Activated CD4-positive, alpha-beta memory T cell treated with anti-CD3 and anti-CD28 coated beads for 36 hours (primary cell): ENCODE measurements around the gene ABHD16B. TPM values are rescaled to one million over a fixed set of nuclear protein-coding genes. Genes with fewer than 3 reads are reported as not detected.
"Not testable (repeated sequence)": the region's sequence is repeated elsewhere in the genome, so short reads cannot be mapped to it uniquely, and the experiment has no call there.

Experiments used
- CTCF ChIA-PET: fragments of 350-600 bp; sonication (Branson Sonifier 250); formaldehyde crosslinking; loops from one replicate; lab custom pipeline; 2021; ENCODE audit warnings: antibody characterized with exemption, inconsistent platforms; lab: Charles Lee
- POLR2A ChIA-PET: fragments of 350-600 bp; sonication (Branson Sonifier 250); formaldehyde crosslinking; loops from one replicate; lab custom pipeline; 2021; ENCODE audit warnings: antibody characterized with exemption; lab: Charles Lee
- DNase-seq: peaks from one replicate; pipeline ENCODE4 v3.0.0-alpha.2; 2020
- H3K27ac Mint-ChIP-seq: one replicate; pipeline ENCODE4 v1.8.0; 2021; ENCODE audit warnings: mixed read lengths
- H3K27me3 Mint-ChIP-seq: one replicate; pipeline ENCODE4 v1.8.0; 2021; ENCODE audit warnings: mixed read lengths
- H3K36me3 Mint-ChIP-seq: one replicate; pipeline ENCODE4 v1.8.0; 2021; ENCODE audit warnings: mixed read lengths
- H3K4me1 Mint-ChIP-seq: one replicate; pipeline ENCODE4 v1.8.0; 2021; ENCODE audit warnings: low read depth, mixed read lengths
- H3K4me3 Mint-ChIP-seq: one replicate; pipeline ENCODE4 v1.8.0; 2021; ENCODE audit warnings: mild to moderate bottlenecking, mixed read lengths
- H3K9me3 Mint-ChIP-seq: one replicate; pipeline ENCODE4 v1.8.0; 2021; ENCODE audit warnings: mixed read lengths
- intact Hi-C: fragments of 100-400 bp; cut with micrococcal nuclease; formaldehyde crosslinking; loops from one replicate; pipeline ENCODE4 v1.15.1; 2023
- total RNA-seq, 2 experiments: library from RNA; stranded (reverse); gene quantifications; one replicate each; pipeline ENCODE4 v1.2.3, GENCODE V29; 2021

The ABHD16B gene
- total RNA-seq, 2 experiments from 2014 or later: not detected

DNA sequence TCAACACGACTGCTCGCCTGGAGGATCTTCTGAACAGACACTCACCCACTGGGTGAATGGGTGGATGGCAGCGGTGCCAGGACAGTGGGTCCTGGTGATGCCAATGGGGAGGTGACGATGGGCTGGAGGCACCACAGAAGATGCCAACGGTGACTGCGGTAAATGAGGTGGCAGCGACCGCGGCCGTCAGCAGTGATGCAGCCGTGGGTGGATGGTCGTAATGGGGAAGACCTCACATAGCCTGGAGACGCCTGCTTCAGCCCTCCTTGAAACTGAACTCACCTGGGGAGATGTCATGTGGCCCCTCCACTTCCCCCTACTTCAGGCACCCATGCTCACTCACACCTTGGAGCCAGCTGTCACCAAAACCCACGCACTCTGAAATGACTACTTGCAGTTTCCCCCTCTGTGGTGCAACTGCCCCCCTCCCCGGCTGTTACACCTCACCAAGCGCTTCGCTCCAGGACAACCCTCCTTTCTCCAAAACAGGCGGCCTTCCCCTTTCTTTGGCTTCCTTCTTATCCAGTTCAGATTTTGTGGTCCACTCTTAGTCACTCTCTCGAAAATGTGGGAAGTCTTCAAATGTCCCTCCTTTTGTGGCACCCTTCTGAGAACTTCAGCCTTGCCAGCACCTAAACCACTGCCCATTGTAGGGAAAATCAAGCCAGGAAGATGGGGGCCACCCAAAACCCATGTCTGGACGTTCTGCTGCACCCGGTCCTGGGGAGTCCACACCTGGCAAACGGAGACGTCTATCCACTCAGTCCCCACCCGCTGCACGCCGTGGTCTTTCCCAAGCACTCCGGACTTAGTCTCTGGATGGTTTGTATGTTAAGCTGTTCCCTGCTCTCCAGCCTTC is 10.4 kb upstream of the ABHD16B start:
- intact Hi-C loops: loop anchor here (2.0 kb wide), 1 partner anchor 14 kb away; the partner anchor contains the start of gene TPD52L2
- H3K27ac Mint-ChIP-seq: no peak overlapping the region
- peaks cover 28% of the 10 kb centered on the region for H3K27me3 Mint-ChIP-seq
- no peaks in the 10 kb centered on the region for H3K9me3 Mint-ChIP-seq
- POLR2A ChIA-PET: interaction anchor here (0.7 kb wide), 1 partner anchor 14 kb away, joined by 3 read pairs; the partner anchor contains the start of gene TPD52L2
- no peak overlapping the region for H3K4me3 Mint-ChIP-seq
- CTCF ChIA-PET: interaction anchor here (0.6 to 2.0 kb wide), 3 partner anchors 14 to 65 kb away, joined by 3 to 6 read pairs (median 5); partner anchors contain the start of gene TPD52L2
- H3K4me1 Mint-ChIP-seq: peaks cover 16% of the 10 kb centered on the region
- H3K36me3 Mint-ChIP-seq: no peaks in the 10 kb centered on the region
- DNase-seq: peak; percentile 86

DNA sequence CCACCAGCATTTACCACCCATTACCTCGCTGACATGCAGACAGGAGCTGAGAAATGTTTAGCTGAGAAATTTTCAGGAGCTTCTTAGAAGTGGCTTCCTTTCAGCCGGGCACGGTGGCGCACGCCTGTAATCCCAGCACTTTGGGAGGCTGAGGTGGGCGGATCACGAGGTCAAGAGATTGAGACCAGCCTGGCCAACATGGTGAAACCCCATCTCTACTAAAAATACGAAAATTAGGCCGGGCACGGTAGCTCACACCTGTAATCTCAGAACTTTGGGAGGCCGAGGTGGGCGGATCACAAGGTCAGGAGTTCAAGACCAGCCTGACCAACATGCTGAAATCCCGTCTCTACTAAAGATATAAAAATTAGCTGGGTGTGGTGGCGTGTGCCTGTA is 9.8 kb upstream of the ABHD16B start:
- not testable (repeated sequence) for H3K36me3 Mint-ChIP-seq, DNase-seq, H3K27ac Mint-ChIP-seq, H3K9me3 Mint-ChIP-seq, H3K4me3 Mint-ChIP-seq
- CTCF ChIA-PET: interaction anchor here (1.0 to 2.0 kb wide), 2 partner anchors 13 to 65 kb away, joined by 3 to 6 read pairs; partner anchors contain the start of gene TPD52L2
- Mint-ChIP-seq H3K27me3 (peaks cover 26% of the 10 kb centered on the region), H3K4me1 (peaks cover 14% of the 10 kb centered on the region)
- POLR2A ChIA-PET: interaction anchor here (0.7 kb wide), 1 partner anchor 14 kb away, joined by 3 read pairs; the partner anchor contains the start of gene TPD52L2
- intact Hi-C loops: loop anchor here (2.0 kb wide), 1 partner anchor 13 kb away; the partner anchor contains the start of gene TPD52L2

DNA sequence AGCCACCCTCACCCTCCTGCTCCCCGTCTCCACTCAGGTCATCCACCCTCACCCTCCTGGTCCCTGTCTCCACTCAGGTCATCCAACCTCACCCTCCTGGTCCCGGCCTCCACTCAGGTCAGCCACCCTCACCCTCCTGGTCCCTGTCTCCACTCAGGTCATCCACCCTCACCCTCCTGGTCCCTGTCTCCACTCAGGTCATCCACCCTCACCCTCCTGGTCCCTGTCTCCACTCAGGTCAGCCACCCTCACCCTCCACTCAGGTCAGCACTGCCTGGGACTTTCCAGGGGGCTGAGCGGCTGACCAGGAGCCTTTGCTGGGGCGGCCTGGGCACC is 7.6 kb upstream of the ABHD16B start:
- POLR2A ChIA-PET, intact Hi-C loops, H3K36me3 Mint-ChIP-seq, H3K9me3 Mint-ChIP-seq, H3K4me3 Mint-ChIP-seq, DNase-seq, H3K27ac Mint-ChIP-seq: not testable (repeated sequence)
- peaks cover 23% of the 10 kb centered on the region for H3K27me3 Mint-ChIP-seq
- peaks cover 30% of the 10 kb centered on the region for H3K4me1 Mint-ChIP-seq
- CTCF ChIA-PET: interaction anchor here (1.4 kb wide), 1 partner anchor 12 kb away, joined by 3 read pairs; the partner anchor contains the start of gene TPD52L2

DNA sequence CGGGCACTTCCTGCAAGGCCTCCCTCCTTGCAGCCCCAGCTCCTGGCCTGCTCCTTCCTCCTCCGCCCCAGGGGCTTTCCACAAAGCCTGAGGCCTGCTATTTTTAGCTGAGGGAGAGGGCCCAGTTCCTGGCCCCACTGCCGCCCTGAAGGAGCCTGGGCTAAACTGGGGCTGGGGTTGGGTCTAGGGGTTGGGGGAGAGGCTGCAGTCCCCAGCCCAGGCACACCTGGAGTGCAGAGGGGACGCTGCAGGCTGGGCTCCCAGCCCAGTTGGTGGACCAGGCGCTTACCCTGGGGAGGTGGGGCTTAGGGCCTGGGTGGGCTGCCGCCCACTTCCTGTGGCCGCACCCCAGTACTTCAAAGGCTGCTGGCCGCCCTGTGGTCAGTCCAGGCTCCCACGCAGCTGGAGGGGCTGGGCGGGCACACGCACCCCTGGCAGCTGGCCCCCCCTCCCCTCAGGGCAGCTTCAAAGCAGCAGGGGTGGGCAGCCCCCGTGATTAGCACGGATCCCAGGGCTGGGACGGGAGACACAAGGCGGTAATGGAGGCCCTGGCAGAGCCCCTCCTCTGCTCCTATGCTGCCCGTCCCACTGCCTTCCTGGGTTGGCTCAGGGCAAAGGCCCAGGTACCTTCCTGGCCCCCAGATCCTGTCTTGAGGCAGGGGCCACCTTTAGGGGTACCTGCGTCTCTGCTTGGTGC is 7.1 kb upstream of the ABHD16B start:
- Mint-ChIP-seq H3K9me3 (no peaks in the 10 kb centered on the region), H3K27me3 (peaks cover 21% of the 10 kb centered on the region), H3K27ac (no peak overlapping the region), H3K36me3 (no peaks in the 10 kb centered on the region), H3K4me1 (peaks cover 35% of the 10 kb centered on the region), H3K4me3 (no peak overlapping the region)
- CTCF ChIA-PET: interaction anchor here (1.4 kb wide), 1 partner anchor 11 kb away, joined by 3 read pairs; the partner anchor contains the start of gene TPD52L2
- POLR2A ChIA-PET: interaction anchor here (1.1 to 1.5 kb wide), 2 partner anchors 11 to 17 kb away, joined by 4 read pairs; partner anchors contain the start of gene TPD52L2
- intact Hi-C loops: no loop called here
- DNase-seq: no peak

DNA sequence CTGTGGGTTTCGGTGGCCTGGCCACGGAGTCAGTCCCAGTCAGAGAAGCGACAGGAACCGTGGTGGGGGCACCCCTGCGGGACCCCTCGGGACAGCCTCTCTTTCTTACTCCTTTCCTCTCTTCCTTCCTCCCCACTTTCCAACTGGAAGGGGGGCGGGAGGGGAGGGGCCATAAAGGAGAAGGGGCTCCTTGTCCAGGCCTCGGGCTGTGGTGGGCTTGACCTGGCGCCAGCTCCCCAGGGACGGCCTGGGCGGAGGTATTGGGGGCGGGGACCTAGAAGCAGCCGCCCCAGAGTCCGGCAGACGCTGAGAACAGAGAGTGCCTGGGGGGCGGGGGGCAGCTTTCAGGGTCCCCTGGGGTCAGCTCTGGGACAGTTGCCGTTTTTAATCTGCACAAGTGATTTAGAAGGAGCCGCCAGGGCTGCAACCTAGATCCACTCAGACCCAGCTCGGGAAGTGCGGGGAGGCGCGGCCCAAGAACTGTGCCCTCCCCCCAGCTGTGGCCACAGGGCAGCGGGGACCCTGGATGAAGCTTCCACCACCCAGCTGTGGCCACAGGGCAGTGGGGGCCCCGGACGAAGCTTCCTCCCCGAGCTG is 6.4 kb upstream of the ABHD16B start:
- no peaks in the 10 kb centered on the region for H3K36me3 Mint-ChIP-seq
- DNase-seq: no peak
- ChIA-PET POLR2A (interaction anchor here (1.1 to 1.5 kb wide), 2 partner anchors 10 to 16 kb away, joined by 4 read pairs; partner anchors contain the start of gene TPD52L2), CTCF (interaction anchor here (0.8 to 1.4 kb wide), 2 partner anchors 10 to 68 kb away, joined by 3 read pairs; partner anchors contain the start of gene TPD52L2)
- H3K4me3 Mint-ChIP-seq: no peak overlapping the region
- peaks cover 35% of the 10 kb centered on the region for H3K4me1 Mint-ChIP-seq
- H3K27me3 Mint-ChIP-seq: peaks cover 19% of the 10 kb centered on the region
- H3K9me3 Mint-ChIP-seq: no peaks in the 10 kb centered on the region
- H3K27ac Mint-ChIP-seq: no peak overlapping the region
- intact Hi-C loops: no loop called here

DNA sequence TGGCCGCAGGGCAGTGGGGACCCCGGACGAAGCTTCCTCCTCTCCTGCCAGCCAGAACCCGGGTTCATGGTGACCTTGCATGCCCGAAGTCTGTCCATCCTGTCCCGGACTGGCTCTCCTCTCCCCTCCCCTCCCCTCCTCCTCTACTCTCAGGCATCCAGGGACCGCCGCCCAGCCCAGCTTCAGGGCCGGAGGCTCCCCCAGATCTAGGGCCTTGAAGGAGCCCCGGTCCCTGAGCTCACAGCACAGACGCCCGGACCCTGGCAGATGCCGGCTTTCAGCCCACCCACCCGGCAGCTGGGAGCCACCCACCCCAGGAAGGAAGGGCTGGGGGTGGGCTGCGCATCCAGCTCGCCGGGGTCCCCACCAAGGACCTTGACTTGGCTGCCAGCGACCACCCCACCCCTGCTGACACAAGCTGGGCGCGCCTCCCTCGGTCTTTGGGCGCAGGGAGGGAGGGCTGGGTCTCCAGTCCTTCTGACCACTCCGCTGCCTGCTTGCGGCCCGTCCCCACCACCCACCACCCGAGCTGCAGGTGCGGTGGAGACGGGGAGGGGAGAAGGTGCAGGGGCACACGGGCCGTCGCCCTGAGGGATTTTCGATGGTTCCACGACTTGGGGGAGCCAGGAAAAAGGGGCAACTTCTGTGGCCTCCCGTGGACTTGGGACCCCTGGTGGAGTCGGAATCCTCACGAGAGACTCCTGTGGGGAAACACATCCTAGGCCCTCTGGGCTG is 5.8 kb upstream of the ABHD16B start:
- ChIA-PET CTCF (interaction anchor here (0.8 kb wide), 1 partner anchor 69 kb away, joined by 3 read pairs; no protein-coding TSS in a partner anchor), POLR2A (interaction anchor here (1.1 to 1.5 kb wide), 2 partner anchors 9 to 16 kb away, joined by 4 read pairs; partner anchors contain the start of gene TPD52L2)
- Mint-ChIP-seq H3K27me3 (peaks cover 15% of the 10 kb centered on the region), H3K36me3 (peaks cover 2% of the 10 kb centered on the region), H3K4me1 (peaks cover 34% of the 10 kb centered on the region), H3K27ac (no peak overlapping the region), H3K4me3 (no peak overlapping the region), H3K9me3 (no peaks in the 10 kb centered on the region)
- no peak for DNase-seq
- intact Hi-C loops: no loop called here

DNA sequence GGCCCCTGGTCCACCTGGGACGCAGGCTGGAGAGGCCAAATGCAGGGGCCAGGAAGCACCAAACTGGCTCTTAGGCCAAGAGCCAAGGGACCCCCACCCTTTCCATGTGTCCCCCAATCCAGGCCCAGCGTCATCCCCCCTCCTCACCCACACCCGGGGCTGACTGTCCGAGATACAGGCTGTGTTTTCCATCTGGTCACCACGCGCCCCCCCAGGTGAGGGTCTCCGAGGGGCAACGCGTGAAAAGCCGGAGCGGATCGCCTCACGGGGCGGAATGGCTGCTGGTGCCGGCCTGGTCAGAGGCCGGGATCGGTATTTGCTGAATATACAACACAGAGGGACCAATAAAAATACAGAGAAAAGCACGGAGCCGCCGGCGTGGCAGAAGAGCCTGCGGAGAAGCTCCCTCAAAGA is 5.2 kb upstream of the ABHD16B start:
- no peak overlapping the region for H3K27ac Mint-ChIP-seq
- no peak for DNase-seq
- H3K4me1 Mint-ChIP-seq: peaks cover 28% of the 10 kb centered on the region
- no peaks in the 10 kb centered on the region for H3K9me3 Mint-ChIP-seq
- H3K4me3 Mint-ChIP-seq: no peak overlapping the region
- peaks cover 9% of the 10 kb centered on the region for H3K27me3 Mint-ChIP-seq
- ChIA-PET POLR2A (interaction anchor here (1.5 kb wide), 1 partner anchor 9 kb away, joined by 4 read pairs; the partner anchor contains the start of gene TPD52L2), CTCF (no interaction called here)
- peaks cover 7% of the 10 kb centered on the region for H3K36me3 Mint-ChIP-seq
- intact Hi-C loops: no loop called here

DNA sequence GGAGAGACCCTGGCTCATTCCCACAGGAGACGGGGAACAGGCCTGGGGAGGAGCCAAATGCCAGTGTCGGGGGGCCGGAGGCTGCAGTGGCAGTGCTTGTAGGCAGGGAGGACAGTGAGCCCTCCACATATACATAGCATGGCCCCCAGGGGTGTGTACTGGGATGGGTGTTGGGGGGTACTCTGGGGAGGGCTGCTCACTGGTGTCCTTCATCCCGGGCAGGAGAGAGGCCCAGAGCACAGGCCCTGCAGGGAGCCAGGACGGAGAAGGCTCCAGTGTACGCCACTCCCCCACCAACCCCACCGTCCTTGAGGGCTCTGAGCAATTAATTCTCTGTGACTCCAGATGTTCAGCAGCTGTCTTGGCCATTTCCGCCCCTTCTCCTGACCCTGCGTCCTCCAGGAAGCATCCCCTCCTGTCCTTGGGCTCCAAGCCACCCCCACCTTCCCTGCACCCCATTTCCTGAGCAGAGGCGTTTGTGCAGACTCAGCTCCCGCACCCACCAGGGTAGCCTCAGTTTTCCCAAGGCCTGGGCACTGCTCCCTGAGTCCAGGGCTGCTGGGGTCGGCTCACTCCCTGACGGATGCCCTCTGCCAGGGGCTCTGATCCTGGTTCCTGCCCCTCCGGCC is 3.4 kb upstream of the ABHD16B start:
- peaks cover 2% of the 10 kb centered on the region for H3K27me3 Mint-ChIP-seq
- peaks cover 21% of the 10 kb centered on the region for H3K4me1 Mint-ChIP-seq
- H3K9me3 Mint-ChIP-seq: no peaks in the 10 kb centered on the region
- POLR2A ChIA-PET: interaction anchor here (0.7 kb wide), 1 partner anchor 293 kb away, joined by 3 read pairs; no protein-coding TSS in a partner anchor
- H3K27ac Mint-ChIP-seq: peak overlapping the region; percentile 28
- intact Hi-C loops: no loop called here
- peak overlapping the region; percentile 16 for H3K4me3 Mint-ChIP-seq
- peaks cover 9% of the 10 kb centered on the region for H3K36me3 Mint-ChIP-seq
- DNase-seq: no peak
- CTCF ChIA-PET: no interaction called here

DNA sequence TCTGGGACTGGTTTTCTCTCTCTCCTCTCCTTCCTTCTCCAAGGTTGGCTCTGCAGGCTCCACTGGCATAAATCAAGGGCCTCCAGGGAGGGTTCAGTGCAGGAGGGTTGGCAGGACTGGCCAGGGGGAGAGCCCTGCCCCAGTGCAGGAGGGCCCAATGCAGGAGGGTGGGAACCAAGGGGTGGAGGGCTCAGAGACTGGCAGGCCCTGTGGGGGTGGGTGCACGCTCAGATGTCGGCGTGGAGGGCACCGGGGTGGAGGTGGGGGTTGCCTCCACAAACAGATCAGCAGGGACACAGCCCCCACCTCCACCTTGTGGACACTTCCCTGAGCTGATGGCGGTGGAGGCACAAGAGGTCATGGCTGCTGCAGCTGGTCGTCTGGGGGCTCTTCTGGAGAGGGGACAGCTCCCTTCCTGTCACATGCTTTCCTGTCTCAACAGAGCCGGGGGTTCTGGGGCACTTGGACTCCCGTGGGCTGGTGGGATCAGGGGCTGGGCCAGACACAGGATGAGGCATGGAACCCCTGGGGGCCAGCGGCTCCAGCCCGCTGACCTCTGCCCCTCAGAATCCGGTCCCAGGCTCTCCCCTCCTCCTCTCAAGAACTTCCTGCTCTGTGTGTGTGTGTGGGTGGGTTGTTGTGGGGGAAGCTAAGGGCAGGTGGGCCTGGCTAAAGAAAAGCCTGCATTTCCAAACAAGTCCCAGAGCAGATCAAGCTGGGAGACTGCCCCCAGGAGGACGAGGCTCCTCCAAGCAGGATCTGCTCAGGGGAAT is 2.7 kb upstream of the ABHD16B start:
- POLR2A ChIA-PET: no interaction called here
- peaks cover 16% of the 10 kb centered on the region for H3K36me3 Mint-ChIP-seq
- H3K9me3 Mint-ChIP-seq: no peaks in the 10 kb centered on the region
- H3K4me1 Mint-ChIP-seq: peaks cover 28% of the 10 kb centered on the region
- no peak overlapping the region for H3K27ac Mint-ChIP-seq
- CTCF ChIA-PET: no interaction called here
- H3K27me3 Mint-ChIP-seq: no peaks in the 10 kb centered on the region
- DNase-seq: no peak
- intact Hi-C loops: no loop called here
- H3K4me3 Mint-ChIP-seq: peak overlapping the region; percentile 16

DNA sequence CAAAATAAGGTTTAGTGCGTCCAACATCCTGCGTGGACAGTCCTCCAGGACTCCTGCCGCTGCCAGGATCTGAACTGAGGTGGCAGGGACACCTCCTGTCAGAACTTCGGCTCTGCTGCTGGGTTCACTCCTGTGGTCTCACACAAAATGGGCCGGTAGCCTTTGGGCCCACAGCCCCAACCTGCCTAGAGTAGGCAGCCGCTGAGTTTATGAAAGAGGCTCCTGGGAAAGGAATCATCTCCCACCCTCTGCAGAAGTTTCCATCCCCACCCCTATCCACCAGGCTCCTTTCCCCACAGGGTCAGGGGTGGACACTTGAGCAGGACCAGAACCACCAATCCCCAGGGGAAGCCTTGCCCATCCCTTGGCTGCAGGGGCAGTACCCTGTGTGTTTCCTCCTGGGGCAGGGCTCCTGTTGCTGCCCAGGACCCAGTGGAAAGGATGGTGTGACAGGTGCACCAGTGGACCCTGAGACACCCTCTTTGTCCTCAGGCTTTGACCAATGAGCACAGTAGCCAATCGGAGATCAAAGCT is 2.1 kb upstream of the ABHD16B start:
- ChIA-PET CTCF (no interaction called here), POLR2A (no interaction called here)
- intact Hi-C loops: no loop called here
- H3K9me3 Mint-ChIP-seq: no peaks in the 10 kb centered on the region
- H3K4me3 Mint-ChIP-seq: no peak overlapping the region
- no peaks in the 10 kb centered on the region for H3K27me3 Mint-ChIP-seq
- H3K27ac Mint-ChIP-seq: no peak overlapping the region
- peaks cover 34% of the 10 kb centered on the region for H3K4me1 Mint-ChIP-seq
- no peak for DNase-seq
- peaks cover 21% of the 10 kb centered on the region for H3K36me3 Mint-ChIP-seq
